ENCODE results near the gene ATG4D. TPM values are rescaled to one million over a fixed set of nuclear protein-coding genes. Genes with fewer than 3 reads are reported as not detected.

Gene ATG4D
- total RNA-seq (10 to 100 TPM; 80.5 to 97.1 TPM), polyA plus RNA-seq (ENCODE audit: insufficient read depth, low read depth, low replicate concordance) (167 TPM)
- long read RNA-seq, donor 1, partial matches to known transcripts: 20 of 25 reads
- long read RNA-seq, donor 1, other reads (novel, unspliced or antisense): 0 of 25 reads
- long read RNA-seq, donor 2, transcript ATG4D-201 (10 exons, 1,949 nt): major isoform, 5 of 10 reads
- long read RNA-seq, donor 2, partial matches to known transcripts: 0 of 10 reads
- long read RNA-seq, donor 2, other reads (novel, unspliced or antisense): 0 of 10 reads

- H3K27me3 ChIP-seq: no peaks in the 10 kb centered on the region
- WGBS, 2 donors: 1 to 3% methylated on average over 11 to 42 of the region's 79 CpGs
- H3K36me3 ChIP-seq (ENCODE audit: low read depth, missing control alignments): no peaks in the 10 kb centered on the region
- DNase-seq: peak; percentile 86
- H3K27ac ChIP-seq: peak within 1 kb of the TSS; percentile 91 to 92
- no peaks in the 10 kb centered on the region for H3K9me3 ChIP-seq
- intact Hi-C loops (cut with DNase I; ENCODE audit: low total_unique reads): no loop called here
- peak within 1 kb of the TSS; percentile 91 to 97 for H3K4me3 ChIP-seq
- no peak for TF ChIP-seq CTCF (IDR thresholded peaks at IDR 0.05)
- TF ChIP-seq POLR2A (IDR thresholded peaks at IDR 0.05): no peak
- H3K4me1 ChIP-seq: peaks cover 10% of the 10 kb centered on the region
Measured at GRCh38 chr19:10543420-10544241, at the start of gene ATG4D. Gene ATG4D (plus strand): TSS chr19:10543904. CDS start chr19:10544091, 187 bp downstream.

GRCh38 chr19:10497371-10497770 lies 46.3 kb upstream of the ATG4D start:
- H3K27me3 ChIP-seq: no peaks in the 10 kb centered on the region
- DNase-seq: no peak
- TF ChIP-seq POLR2A (IDR thresholded peaks at IDR 0.05) (no peak), CTCF (IDR thresholded peaks at IDR 0.05) (no peak)
- H3K27ac ChIP-seq: no peak overlapping the region
- H3K36me3 ChIP-seq (ENCODE audit: low read depth, missing control alignments): no peaks in the 10 kb centered on the region
- H3K9me3 ChIP-seq: no peaks in the 10 kb centered on the region
- H3K4me3 ChIP-seq: no peak overlapping the region
- WGBS, 2 donors: 93 to 98% methylated on average over 4 of the region's 4 CpGs
- intact Hi-C loops (cut with DNase I; ENCODE audit: low total_unique reads): no loop called here
- peaks cover 10% of the 10 kb centered on the region for H3K4me1 ChIP-seq

- no peaks in the 10 kb centered on the region for H3K36me3 ChIP-seq (ENCODE audit: low read depth, missing control alignments)
- intact Hi-C loops (cut with DNase I; ENCODE audit: low total_unique reads): no loop called here
Measured at GRCh38 chr19:10499550-10500246, 44.0 kb upstream of the ATG4D start.

GRCh38 chr19:10500247-10500592 lies 43.5 kb upstream of the ATG4D start:
- Histone ChIP-seq H3K9me3 (no peaks in the 10 kb centered on the region), H3K36me3 (ENCODE audit: low read depth, missing control alignments) (no peaks in the 10 kb centered on the region), H3K27ac (no peak overlapping the region), H3K4me1 (peaks cover 13% of the 10 kb centered on the region), H3K4me3 (no peak overlapping the region), H3K27me3 (no peaks in the 10 kb centered on the region)
- intact Hi-C loops (cut with DNase I; ENCODE audit: low total_unique reads): no loop called here
- DNase-seq: no peak
- no peak for TF ChIP-seq POLR2A (IDR thresholded peaks at IDR 0.05)
- 87 to 94% methylated on average over 2 of the region's 2 CpGs for WGBS, 2 donors

More at GRCh38 chr19:10499550-10500246, 44.0 kb upstream of the ATG4D start:
- Histone ChIP-seq H3K4me3 (no peak overlapping the region), H3K27ac (no peak overlapping the region), H3K9me3 (no peaks in the 10 kb centered on the region), H3K4me1 (peaks cover 13% of the 10 kb centered on the region), H3K27me3 (no peaks in the 10 kb centered on the region)
- no peak for DNase-seq
- TF ChIP-seq CTCF (IDR thresholded peaks at IDR 0.05): no peak
- no peak for TF ChIP-seq POLR2A (IDR thresholded peaks at IDR 0.05)
- WGBS, 2 donors: 72 to 83% methylated on average over 5 to 21 of the region's 24 CpGs

GRCh38 chr19:10501971-10502523 lies 41.7 kb upstream of the ATG4D start:
- Histone ChIP-seq H3K27me3 (no peaks in the 10 kb centered on the region), H3K4me3 (peak overlapping the region; percentile 92 to 97), H3K36me3 (ENCODE audit: low read depth, missing control alignments) (no peaks in the 10 kb centered on the region), H3K27ac (peak overlapping the region; percentile 84 to 93), H3K4me1 (peaks cover 13% of the 10 kb centered on the region), H3K9me3 (no peaks in the 10 kb centered on the region)
- 1% methylated on average over 30 to 35 of the region's 35 CpGs for WGBS, 2 donors
- TF ChIP-seq POLR2A (IDR thresholded peaks at IDR 0.05) (no peak), CTCF (IDR thresholded peaks at IDR 0.05) (no peak)
- DNase-seq: peak; percentile 81
- intact Hi-C loops (cut with DNase I; ENCODE audit: low total_unique reads): no loop called here

Measured in testis (tissue), 5 donors.